Aorta (tissue), 5 donors: ENCODE data around the gene ISOC2. TPM values are rescaled to one million over a fixed set of nuclear protein-coding genes. Genes with fewer than 3 reads are reported as not detected.

Experiments used
- ATAC-seq: fragments of 200-7000 bp; cut with Tn5 transposase; one replicate; pipeline ENCODE4 v1.9.1; 2022; ENCODE audit warnings: moderate library complexity; ENCODE audit not compliant: low FRiP score
- DNase-seq, 2 donors: peaks; one replicate each; pipeline ENCODE4 v3.0.0-alpha.2; 2020
- H3K27ac ChIP-seq, 2 donors: one replicate each; pipeline ENCODE4 v1.5.1; 2013; ENCODE audit warnings: low read length in 2 of 2, mild to moderate bottlenecking in 2 of 2, moderate library complexity in 2 of 2, control low read depth in 1 of 2, inconsistent platforms in 1 of 2, low read depth in 1 of 2
- H3K27me3 ChIP-seq, 2 donors: one replicate each; pipeline ENCODE4 v1.6.1; 2013; ENCODE audit warnings: control low read depth in 1 of 2, low read length in 1 of 2, mild to moderate bottlenecking in 1 of 2, moderate library complexity in 1 of 2; ENCODE audit not compliant: insufficient read depth in 2 of 2, control insufficient read depth in 1 of 2
- H3K36me3 ChIP-seq, 2 donors: one replicate each; pipeline ENCODE4 v1.6.1; 2013; ENCODE audit warnings: control low read depth in 1 of 2, low read length in 1 of 2, mild to moderate bottlenecking in 1 of 2; ENCODE audit not compliant: insufficient read depth in 2 of 2, control insufficient read depth in 1 of 2
- H3K4me1 ChIP-seq, 2 donors: one replicate each; pipeline ENCODE4 v1.6.1; 2013; ENCODE audit warnings: low read length in 2 of 2, control low read depth in 1 of 2, mild to moderate bottlenecking in 1 of 2, moderate library complexity in 1 of 2; ENCODE audit not compliant: insufficient read depth in 2 of 2, control insufficient read depth in 1 of 2
- H3K4me3 ChIP-seq, 2 donors: one replicate each; pipeline ENCODE4 v1.5.1; 2013; ENCODE audit warnings: low read length in 2 of 2, control low read depth in 1 of 2, mild to moderate bottlenecking in 1 of 2
- H3K9me3 ChIP-seq: one replicate; pipeline ENCODE4 v1.6.1; 2013; ENCODE audit warnings: mild to moderate bottlenecking, low read length; ENCODE audit not compliant: control insufficient read depth
- WGBS, 2 donors: extraction: QIAGEN DNeasy Blood & Tissue Kit; methylation state at CpG; one replicate each; pipeline ENCODE4 v1.1.7; 2013; 5-methylcytosine and 5-hydroxymethylcytosine counted together
- intact Hi-C, 2 donors: fragments of 100-400 bp; cut with DNase I; formaldehyde crosslinking; loops; one replicate each; pipeline versions ENCODE4 v1.14.2 to v1.15.0; 2022
- polyA plus RNA-seq, 2 donors: library from polyadenylated mRNA; stranded (reverse); fragments of 200-250 nt; gene quantifications; one replicate each; pipeline ENCODE4 v1.2.3, GENCODE V29; 2013
- total RNA-seq, 2 donors: library from RNA; stranded (reverse); fragmentation: NEBNext Ultra II Directional; extraction: Animal tissue kit (Norgen Biotek cat#: 25700); gene quantifications; one replicate each; pipeline ENCODE4 v1.2.1, GENCODE V29; 2021
- donor health status: healthy with polysubstance abuse.
- donor health status: Bipolar disorder and iron deficiency.
- donor health status: DM: no; HTN: no; CAD: no.
- donor health status: DM: no; HTN: no; CAD: no.
- donor health status: DM: yes; HTN: yes; CAD: no.

ISOC2 gene
- total and polyA plus RNA-seq, 4 donors, result 18.6 to 47.3 (median 36.6) TPM

DNA sequence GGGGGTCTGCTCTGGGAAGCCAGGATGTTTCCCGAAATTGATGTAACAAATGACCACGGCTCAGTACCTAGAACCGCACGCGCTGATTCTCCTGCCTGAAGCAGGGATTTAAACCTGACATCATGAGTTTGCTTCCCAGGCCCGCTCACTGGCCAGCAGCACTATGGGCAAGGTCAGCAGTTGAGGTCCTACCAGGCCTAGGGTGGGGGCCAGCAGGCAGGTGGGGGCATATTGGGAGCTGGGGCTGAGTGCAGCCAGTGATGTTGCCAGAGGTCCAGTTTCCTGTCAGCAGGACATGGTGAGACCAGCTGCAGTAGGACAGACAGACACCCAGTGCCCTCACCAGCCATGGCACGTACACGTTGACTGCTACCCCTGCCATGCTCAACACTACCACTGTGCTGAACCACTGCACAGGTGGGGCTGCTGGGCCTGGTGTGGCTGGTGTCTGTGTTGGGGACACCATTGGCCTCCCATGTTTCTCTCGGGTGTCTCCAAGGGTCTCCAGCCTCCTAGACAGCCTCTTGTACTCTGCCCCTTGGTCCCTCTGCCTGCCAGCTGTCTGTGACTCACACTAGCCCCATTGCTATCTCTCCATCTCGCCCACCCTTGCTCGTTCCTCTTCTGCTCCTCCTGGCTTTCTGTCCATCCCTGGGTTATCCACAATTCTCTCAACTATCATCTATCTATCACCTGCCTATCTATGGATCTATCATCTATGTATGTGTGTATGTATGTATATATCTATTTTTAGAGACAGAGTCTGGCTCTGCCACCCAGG lies 4.2 kb upstream of the ISOC2 start:
- 86 to 87% methylated on average over 11 of the region's 11 CpGs for WGBS, 2 donors

DNA sequence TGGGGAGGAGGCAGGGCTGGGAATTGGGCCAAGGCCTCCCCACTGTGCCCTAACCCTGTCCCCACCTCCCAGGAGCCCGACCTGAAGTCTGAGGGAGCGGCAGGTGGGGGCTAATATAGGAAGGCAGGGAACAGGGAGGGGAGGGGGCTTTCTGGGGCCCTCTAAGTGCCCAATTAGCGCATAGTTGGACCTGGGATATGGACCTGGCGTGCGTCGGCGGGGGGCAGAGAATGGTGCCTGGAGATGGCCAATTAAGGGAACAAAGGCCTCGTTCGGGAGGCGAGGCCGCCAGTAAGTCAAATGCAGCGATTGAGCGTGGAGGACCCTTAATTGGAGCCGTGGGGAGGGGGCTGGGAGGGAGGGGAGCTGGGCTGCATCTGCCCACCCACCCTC lies 3.2 kb upstream of the ISOC2 start, which contains the start of gene C19orf85:
Gene C19orf85 (minus strand): TSS at position 90 of the 393 bp plus-strand sequence. CDS start 197 bp downstream, outside the sequence.
- no peaks in the 10 kb centered on the region for H3K27me3 ChIP-seq
- H3K9me3 ChIP-seq, result no peaks in the 10 kb centered on the region
- ATAC-seq, result no peak
- intact Hi-C loops, result loop anchor here in 1 of 2 donors (5.0 kb wide), 1 partner anchor 38 kb away; no protein-coding TSS in a partner anchor
- H3K36me3 ChIP-seq, result no peaks in the 10 kb centered on the region
- no peak for DNase-seq
- no peak within 1 kb of the TSS for H3K4me3 ChIP-seq
- no peaks in the 10 kb centered on the region for H3K4me1 ChIP-seq
- H3K27ac ChIP-seq, result no peak within 1 kb of the TSS
- 70 to 75% methylated on average over 13 to 14 of the region's 14 CpGs for whole genome bisulfite sequencing, 2 donors

More for the DNA sequence above, 4.2 kb upstream of the ISOC2 start:
- DNase-seq (no peak), ATAC-seq (no peak)
- Histone ChIP-seq H3K9me3 (no peaks in the 10 kb centered on the region), H3K4me3 (no peak overlapping the region), H3K27me3 (no peaks in the 10 kb centered on the region), H3K36me3 (no peaks in the 10 kb centered on the region), H3K27ac (no peak overlapping the region), H3K4me1 (no peaks in the 10 kb centered on the region)
- intact Hi-C loops, result loop anchor here in 1 of 2 donors (5.0 kb wide), 1 partner anchor 37 kb away; no protein-coding TSS in a partner anchor

DNA sequence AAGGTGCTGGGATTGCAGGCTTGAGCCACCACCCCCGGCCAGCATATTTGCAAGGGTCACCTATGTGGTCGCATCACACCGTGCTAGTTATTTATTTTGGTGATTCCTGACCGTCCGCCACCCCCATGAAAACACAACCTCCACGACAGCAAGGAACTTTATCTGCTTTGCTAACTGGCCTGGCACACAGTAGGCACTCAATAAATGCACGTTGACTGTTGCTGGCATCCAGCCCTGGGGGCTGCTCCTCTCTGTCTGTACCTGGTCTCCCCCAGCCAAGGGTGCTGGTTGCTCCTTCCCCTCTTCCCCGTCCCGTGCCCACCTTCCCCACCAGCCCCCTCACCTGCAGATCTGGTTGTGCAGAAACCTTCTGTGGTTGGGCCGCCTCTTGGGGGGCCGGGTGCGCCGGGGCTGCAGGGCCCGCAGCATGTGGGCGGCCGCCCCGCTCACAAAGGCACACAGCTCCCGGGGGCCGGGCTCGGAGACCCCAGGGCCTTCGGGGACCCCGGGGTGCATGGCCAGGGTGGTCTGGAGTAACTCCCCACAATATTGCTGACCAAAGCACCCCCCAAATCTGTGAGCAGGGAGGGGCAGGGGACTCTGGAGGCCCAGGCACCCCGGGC lies 2.7 kb upstream of the ISOC2 start:
- H3K4me1 ChIP-seq, result no peaks in the 10 kb centered on the region
- DNase-seq (no peak), ATAC-seq (no peak)
- H3K27ac ChIP-seq, result no peak overlapping the region
- 65 to 75% methylated on average over 22 to 23 of the region's 23 CpGs for WGBS, 2 donors
- H3K27me3 ChIP-seq, result no peaks in the 10 kb centered on the region
- H3K36me3 ChIP-seq, result no peaks in the 10 kb centered on the region
- H3K4me3 ChIP-seq, result no peak overlapping the region
- intact Hi-C loops, result no loop called here
- no peaks in the 10 kb centered on the region for H3K9me3 ChIP-seq

GRCh38 chr19:55463583-55464031 lies 2.2 kb upstream of the ISOC2 start:
- Histone ChIP-seq H3K27me3 (no peaks in the 10 kb centered on the region), H3K27ac (no peak overlapping the region), H3K36me3 (no peaks in the 10 kb centered on the region), H3K9me3 (no peaks in the 10 kb centered on the region), H3K4me1 (no peaks in the 10 kb centered on the region), H3K4me3 (no peak overlapping the region)
- WGBS, 2 donors, result 68 to 72% methylated on average over 15 of the region's 15 CpGs
- intact Hi-C loops, result no loop called here
- no peak for DNase-seq
- ATAC-seq, result no peak

DNA sequence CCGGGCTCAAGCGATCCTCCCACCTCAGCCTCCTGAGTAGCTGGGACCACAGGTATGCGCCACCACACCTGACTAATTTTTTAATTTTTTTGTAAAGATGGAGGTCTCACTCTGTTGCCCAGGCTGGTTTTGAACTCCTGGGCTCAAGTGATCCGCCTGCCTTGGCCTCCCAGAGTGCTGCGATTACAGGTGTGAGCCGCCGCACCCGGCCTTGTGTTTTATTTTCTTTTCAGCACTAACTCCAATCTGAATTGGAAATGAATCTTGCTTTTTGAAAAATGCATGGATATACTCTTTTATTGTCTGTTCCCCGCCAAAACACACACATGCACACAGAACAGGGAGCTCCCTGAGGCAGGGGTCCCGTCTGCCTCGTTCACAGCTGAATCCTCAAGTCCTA lies 1.3 kb upstream of the ISOC2 start:
- intact Hi-C loops, result no loop called here
- no peaks in the 10 kb centered on the region for H3K4me1 ChIP-seq
- no peaks in the 10 kb centered on the region for H3K9me3 ChIP-seq
- DNase-seq (no peak), ATAC-seq (no peak)
- no peak overlapping the region for H3K4me3 ChIP-seq
- no peaks in the 10 kb centered on the region for H3K36me3 ChIP-seq
- H3K27ac ChIP-seq, result no peak overlapping the region
- no peaks in the 10 kb centered on the region for H3K27me3 ChIP-seq
- WGBS, 2 donors, result 70 to 75% methylated on average over 11 of the region's 11 CpGs

GRCh38 chr19:55461974-55462626 lies 658 bp upstream of the ISOC2 start:
- WGBS, 2 donors, result 13 to 16% methylated on average over 27 of the region's 27 CpGs
- intact Hi-C loops, result no loop called here
- H3K4me1 ChIP-seq, result no peaks in the 10 kb centered on the region
- H3K27me3 ChIP-seq, result no peaks in the 10 kb centered on the region
- peak overlapping the region in 1 of 2 donors; percentile 23 for H3K4me3 ChIP-seq
- H3K27ac ChIP-seq, result peak overlapping the region in 1 of 2 donors; percentile 23
- DNase-seq (no peak), ATAC-seq (no peak)
- H3K9me3 ChIP-seq, result no peaks in the 10 kb centered on the region
- H3K36me3 ChIP-seq, result no peaks in the 10 kb centered on the region

DNA sequence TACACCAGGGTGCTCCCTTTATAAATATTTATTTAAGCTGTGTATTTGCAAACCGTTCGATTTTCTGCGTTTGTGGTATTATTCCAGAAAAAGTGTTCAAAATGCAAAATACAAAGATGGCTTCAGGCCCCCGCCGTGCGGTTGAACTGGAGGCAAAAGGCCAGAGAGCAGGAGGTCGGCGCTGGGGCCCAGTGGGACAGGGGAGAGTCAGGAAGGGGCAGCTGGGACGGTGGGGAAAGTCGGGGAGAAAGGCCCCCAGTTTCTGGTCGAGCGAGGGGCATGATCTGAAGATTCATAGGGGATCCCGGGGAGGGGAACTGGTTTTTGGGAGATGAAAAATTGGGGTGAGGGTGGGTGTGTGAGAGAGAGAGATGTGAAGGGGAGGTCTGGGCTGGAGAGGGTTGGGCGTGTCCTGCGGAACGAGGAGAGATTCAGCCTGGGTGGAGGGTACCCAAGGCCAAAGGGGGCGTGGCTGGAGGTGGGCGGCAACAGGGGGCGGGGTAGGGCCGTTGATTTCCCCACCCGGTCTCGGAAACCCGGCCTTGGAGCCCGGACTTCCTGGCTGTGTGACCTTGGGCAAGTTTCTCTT lies 678 bp downstream of the ISOC2 start:
- peak; percentile 89 for ATAC-seq
- Histone ChIP-seq H3K27me3 (no peaks in the 10 kb centered on the region), H3K36me3 (no peaks in the 10 kb centered on the region), H3K27ac (no peak overlapping the region), H3K4me1 (no peaks in the 10 kb centered on the region), H3K9me3 (no peaks in the 10 kb centered on the region), H3K4me3 (peak overlapping the region; percentile 28 to 75)
- intact Hi-C loops, result no loop called here
- peak; percentile 90 to 93 for DNase-seq
- WGBS, 2 donors, result 1 to 2% methylated on average over 23 to 24 of the region's 24 CpGs

DNA sequence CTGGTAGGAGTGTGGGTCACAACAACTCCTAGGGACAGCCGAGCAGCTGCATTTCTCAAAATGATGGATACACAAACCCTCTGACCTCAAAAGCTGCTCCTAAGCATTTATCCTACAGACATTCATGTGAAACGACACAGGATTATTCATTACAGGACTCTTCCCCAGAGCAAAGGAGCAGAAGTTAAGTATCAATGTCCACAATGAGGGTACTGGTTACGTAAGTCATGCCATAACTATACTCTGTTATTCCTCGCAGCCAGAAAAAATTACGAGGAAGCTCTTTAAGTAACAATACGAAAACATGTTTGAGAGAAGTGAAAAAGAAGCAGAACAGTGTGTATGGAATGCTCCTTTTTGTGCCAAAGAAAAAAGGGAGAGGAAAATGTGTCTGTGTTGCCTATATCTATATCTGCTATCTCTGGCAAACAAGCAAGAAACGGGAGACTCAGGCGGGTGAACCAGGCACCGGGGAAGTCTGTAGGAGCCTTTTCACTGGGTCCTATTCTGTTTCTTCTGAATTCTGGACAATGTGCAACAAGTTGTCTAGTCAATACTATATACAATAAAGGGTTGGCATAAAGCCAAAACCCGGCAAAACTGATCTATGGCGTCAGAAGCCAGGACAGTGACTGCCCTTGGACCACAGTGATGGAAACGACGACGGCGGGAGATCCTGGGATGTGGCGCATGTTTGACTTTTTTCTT lies 1.3 kb downstream of the ISOC2 start:
- H3K4me1 ChIP-seq, result no peaks in the 10 kb centered on the region
- H3K9me3 ChIP-seq, result no peaks in the 10 kb centered on the region
- H3K27ac ChIP-seq, result no peak overlapping the region
- intact Hi-C loops, result no loop called here
- no peaks in the 10 kb centered on the region for H3K27me3 ChIP-seq
- H3K36me3 ChIP-seq, result no peaks in the 10 kb centered on the region
- DNase-seq, result no peak
- H3K4me3 ChIP-seq, result no peak overlapping the region
- no peak for ATAC-seq
- 13 to 15% methylated on average over 16 of the region's 16 CpGs for WGBS, 2 donors
